ENCODE results near the gene FLVCR2. TPM values are rescaled to one million over a fixed set of nuclear protein-coding genes. Genes with fewer than 3 reads are reported as not detected.

FLVCR2 gene
- total and polyA plus RNA-seq, 3 donors from 2014 or later = 38.5 to 49.6 (median 45.0) TPM

DNA sequence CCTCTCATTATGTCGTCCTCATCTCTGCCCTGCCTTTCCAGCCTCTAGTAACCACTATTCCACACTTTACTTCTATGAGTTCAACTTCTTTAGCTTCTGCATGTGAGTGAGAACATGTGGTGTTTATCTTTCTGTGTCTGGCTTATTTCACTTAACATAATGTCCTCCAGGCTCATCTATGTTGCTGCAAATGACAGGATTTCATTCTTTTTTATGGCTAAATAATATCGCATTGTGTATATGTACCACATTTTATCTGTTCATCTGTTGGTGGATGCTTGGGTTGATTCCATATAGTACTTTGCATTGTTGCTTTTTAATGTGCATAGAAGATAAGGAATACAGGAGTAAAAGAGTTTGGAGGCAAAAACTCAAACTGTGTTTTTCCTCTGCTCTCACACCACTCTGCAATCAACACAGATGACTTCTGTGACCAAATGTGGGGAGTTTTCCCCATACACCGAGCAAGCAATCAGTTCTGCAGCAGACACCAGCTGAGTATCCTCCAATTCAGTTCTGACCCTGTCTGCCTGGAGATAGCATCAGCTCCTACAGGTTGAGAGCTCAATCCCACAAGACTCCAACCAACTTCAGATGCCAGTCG lies 24.6 kb upstream of the FLVCR2 start:
- Histone ChIP-seq H3K9me3 (no peaks in the 10 kb centered on the region), H3K36me3 (ENCODE audit: low read depth, missing control alignments) (no peaks in the 10 kb centered on the region), H3K4me1 (no peaks in the 10 kb centered on the region), H3K4me3 (no peak overlapping the region), H3K27ac (no peak overlapping the region), H3K27me3 (no peaks in the 10 kb centered on the region)
- intact Hi-C loops (cut with DNase I; ENCODE audit: low total_unique reads) = no loop called here
- TF ChIP-seq CTCF (IDR thresholded peaks at IDR 0.05) = no peak
- DNase-seq = no peak
- 67 to 79% methylated on average over 4 of the region's 4 CpGs for WGBS, 2 donors

GRCh38 chr14:75554482-75554881 lies 23.9 kb upstream of the FLVCR2 start:
- Histone ChIP-seq H3K9me3 (no peaks in the 10 kb centered on the region), H3K27me3 (no peaks in the 10 kb centered on the region), H3K4me3 (no peak overlapping the region), H3K4me1 (no peaks in the 10 kb centered on the region), H3K36me3 (ENCODE audit: low read depth, missing control alignments) (no peaks in the 10 kb centered on the region), H3K27ac (no peak overlapping the region)
- intact Hi-C loops (cut with DNase I; ENCODE audit: low total_unique reads) = no loop called here
- no peak for DNase-seq
- 47 to 70% methylated on average over 2 of the region's 2 CpGs for WGBS, 2 donors
- TF ChIP-seq POLR2A (IDR thresholded peaks at IDR 0.05) (no peak), CTCF (IDR thresholded peaks at IDR 0.05) (no peak)

DNA sequence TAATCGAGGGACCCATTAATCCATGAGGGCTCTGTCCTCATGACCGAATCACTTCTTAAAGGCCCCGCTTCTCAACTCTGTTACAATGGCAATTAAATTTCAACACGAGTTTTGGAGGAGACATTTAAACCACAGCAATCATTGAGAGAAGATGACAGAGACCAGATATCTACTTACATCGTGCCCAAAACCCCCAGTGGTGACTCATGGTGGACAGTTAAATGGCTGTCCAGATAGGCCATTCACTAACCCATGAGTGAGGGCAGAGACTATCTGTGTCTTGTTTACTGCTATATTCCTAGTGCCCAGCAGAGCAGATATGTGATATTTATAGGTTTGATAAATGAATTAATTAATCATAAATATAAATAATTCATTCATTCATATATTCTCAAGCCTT lies 20.0 kb upstream of the FLVCR2 start:
- H3K4me3 ChIP-seq = no peak overlapping the region
- H3K9me3 ChIP-seq = no peaks in the 10 kb centered on the region
- WGBS, 2 donors = 89 to 91% methylated on average over 5 of the region's 5 CpGs
- H3K27me3 ChIP-seq = no peaks in the 10 kb centered on the region
- H3K27ac ChIP-seq = no peak overlapping the region
- DNase-seq = no peak
- H3K36me3 ChIP-seq (ENCODE audit: low read depth, missing control alignments) = no peaks in the 10 kb centered on the region
- H3K4me1 ChIP-seq = peaks cover 5% of the 10 kb centered on the region
- intact Hi-C loops (cut with DNase I; ENCODE audit: low total_unique reads) = no loop called here
- no peak for TF ChIP-seq CTCF (IDR thresholded peaks at IDR 0.05)
- no peak for TF ChIP-seq POLR2A (IDR thresholded peaks at IDR 0.05)

GRCh38 chr14:75559045-75559444 lies 19.4 kb upstream of the FLVCR2 start:
- no peak for DNase-seq
- no peak for TF ChIP-seq CTCF (IDR thresholded peaks at IDR 0.05)
- H3K4me1 ChIP-seq = peaks cover 5% of the 10 kb centered on the region
- H3K36me3 ChIP-seq (ENCODE audit: low read depth, missing control alignments) = no peaks in the 10 kb centered on the region
- intact Hi-C loops (cut with DNase I; ENCODE audit: low total_unique reads) = no loop called here
- no peak overlapping the region for H3K27ac ChIP-seq
- H3K4me3 ChIP-seq = no peak overlapping the region
- no peaks in the 10 kb centered on the region for H3K9me3 ChIP-seq
- WGBS, 2 donors = 88 to 94% methylated on average over 6 of the region's 6 CpGs
- H3K27me3 ChIP-seq = no peaks in the 10 kb centered on the region
